CD4-positive, alpha-beta memory T cell (primary cell): ENCODE results near the gene ATG3. TPM values are rescaled to one million over a fixed set of nuclear protein-coding genes. Genes with fewer than 3 reads are reported as not detected.

ENCODE experiments used
- CTCF ChIA-PET: fragments of 350-600 bp; sonication (Branson Sonifier 250); formaldehyde crosslinking; loops from one replicate; lab custom pipeline; 2021; ENCODE audit warnings: inconsistent platforms; ENCODE audit not compliant: partially characterized antibody; lab: Charles Lee
- POLR2A ChIA-PET: fragments of 350-600 bp; sonication (Branson Sonifier 250); formaldehyde crosslinking; loops from one replicate; lab custom pipeline; 2021; ENCODE audit not compliant: partially characterized antibody; lab: Charles Lee
- DNase-seq, 5 donors: peaks; one replicate each; pipeline versions ENCODE4 v3.0.0 to v3.0.0-alpha.2; 2020 to 2022; ENCODE audit warnings: mixed read lengths in 1 of 5
- H3K27ac ChIP-seq: one replicate; pipeline ENCODE4 v1.7.0; 2013; ENCODE audit warnings: low read depth, low read length
- H3K27me3 ChIP-seq: 2 replicates; pipeline ENCODE4 v1.7.0; 2013; ENCODE audit warnings: mild to moderate bottlenecking, low read length, moderate library complexity; ENCODE audit not compliant: insufficient read depth
- H3K36me3 ChIP-seq: 2 replicates; pipeline ENCODE4 v1.7.0; 2013; ENCODE audit warnings: mild to moderate bottlenecking, low read length, moderate library complexity; ENCODE audit not compliant: insufficient read depth
- H3K4me1 ChIP-seq: 2 replicates; pipeline ENCODE4 v1.7.0; 2013; ENCODE audit warnings: mild to moderate bottlenecking, low read length, moderate library complexity; ENCODE audit not compliant: insufficient read depth
- H3K4me3 ChIP-seq, 2 donors: one replicate each; pipeline ENCODE4 v1.7.0; 2013; ENCODE audit warnings: low read length in 2 of 2, mild to moderate bottlenecking in 1 of 2
- H3K9me3 ChIP-seq, 2 donors: one replicate each; pipeline ENCODE4 v1.7.0; 2013; ENCODE audit warnings: low read length in 2 of 2, control low read depth in 1 of 2; ENCODE audit not compliant: control insufficient read depth in 1 of 2
- H3K27ac Mint-ChIP-seq, 7 donors: one replicate each; pipeline ENCODE4 v1.8.0; 2020 to 2021; ENCODE audit warnings: mixed read lengths in 7 of 7, mild to moderate bottlenecking in 6 of 7, inconsistent platforms in 3 of 7, moderate library complexity in 3 of 7
- H3K27me3 Mint-ChIP-seq, 2 donors: one replicate each; pipeline ENCODE4 v1.8.0; 2020 to 2021; ENCODE audit warnings: mixed read lengths in 2 of 2
- H3K36me3 Mint-ChIP-seq, 2 donors: one replicate each; pipeline ENCODE4 v1.8.0; 2020 to 2021; ENCODE audit warnings: mixed read lengths in 2 of 2, inconsistent platforms in 1 of 2, mild to moderate bottlenecking in 1 of 2
- H3K4me1 Mint-ChIP-seq, 4 donors: one replicate each; pipeline ENCODE4 v1.8.0; 2020 to 2021; ENCODE audit warnings: mixed read lengths in 4 of 4, mild to moderate bottlenecking in 1 of 4
- H3K4me3 Mint-ChIP-seq, 8 donors: one replicate each; pipeline ENCODE4 v1.8.0; 2020 to 2021; ENCODE audit warnings: mixed read lengths in 8 of 8, mild to moderate bottlenecking in 7 of 8, moderate library complexity in 6 of 8, inconsistent platforms in 3 of 8
- H3K9me3 Mint-ChIP-seq, 8 donors: one replicate each; pipeline ENCODE4 v1.8.0; 2020 to 2021; ENCODE audit warnings: mixed read lengths in 8 of 8, mild to moderate bottlenecking in 5 of 8, inconsistent platforms in 3 of 8, moderate library complexity in 1 of 8
- intact Hi-C: fragments of 100-400 bp; cut with micrococcal nuclease; formaldehyde crosslinking; loops from one replicate; pipeline ENCODE4 v1.15.1; 2023
- polyA plus RNA-seq, 2 donors: library from polyadenylated mRNA; unstranded; fragments of 300-500 nt; fragmentation: Illumina TruSeq; gene quantifications; one replicate each; pipeline ENCODE4 v1.2.3, GENCODE V29; 2021
- total RNA-seq, 2 experiments: library from RNA; stranded (reverse); gene quantifications; one replicate each; pipeline ENCODE4 v1.2.3, GENCODE V29; 2021

Gene ATG3
- total RNA-seq (10 to 100 TPM; 49.0 to 54.0 TPM), polyA plus RNA-seq (100 to 1,000 TPM in 1 of 2 donors, 10 to 100 TPM in 1; 70.2 to 107 TPM)

DNA sequence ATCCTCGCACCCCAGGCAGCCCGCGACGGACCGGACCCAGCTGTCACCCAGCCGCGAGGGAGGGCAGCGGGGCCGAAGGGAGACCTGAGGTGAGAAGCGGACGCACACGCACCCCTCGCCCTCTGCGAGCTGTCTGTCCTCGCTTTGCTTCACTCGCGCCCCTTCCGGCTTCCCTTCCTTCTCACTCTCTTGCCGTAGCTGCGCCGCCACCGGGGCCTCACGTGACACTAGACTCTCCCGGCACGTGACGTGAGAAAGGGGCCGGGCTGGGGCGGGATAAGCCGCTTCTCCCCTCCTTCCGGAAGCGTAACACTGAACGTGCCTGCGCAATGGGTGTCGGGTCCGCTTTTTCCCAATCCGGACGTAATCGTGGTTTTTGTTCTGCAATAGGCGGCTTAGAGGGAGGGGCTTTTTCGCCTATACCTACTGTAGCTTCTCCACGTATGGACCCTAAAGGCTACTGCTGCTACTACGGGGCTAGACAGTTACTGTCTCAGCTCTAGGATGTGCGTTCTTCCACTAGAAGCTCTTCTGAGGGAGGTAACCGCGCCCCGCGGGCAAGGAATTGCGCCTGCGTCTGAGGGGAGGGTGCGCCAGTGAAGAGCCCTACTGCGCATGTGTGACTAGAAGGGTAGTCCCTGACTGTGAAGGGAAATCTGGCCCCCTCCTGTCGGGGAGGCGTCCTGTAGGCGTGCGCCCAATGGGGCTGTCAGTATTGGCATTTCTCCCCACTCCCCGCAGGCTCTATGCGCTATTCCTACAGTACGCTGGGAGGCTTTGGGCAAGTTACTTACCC, at the start of gene ATG3, which contains the start of gene SLC35A5:
TSS of gene ATG3 (minus strand) at position 229 of the 796 bp plus-strand sequence. CDS start 434 bp downstream, outside the sequence.
TSS of gene SLC35A5 (plus strand) at position 312 of the 796 bp plus-strand sequence. CDS start 1,359 bp downstream, outside the sequence.
- Mint-ChIP-seq H3K4me1 (peaks cover 29 to 59% (median 47%) of the 10 kb centered on the region in 4 donors), H3K27me3 (no peaks in the 10 kb centered on the region), H3K36me3 (peaks cover 26 to 44% of the 10 kb centered on the region in 2 donors), H3K9me3 (peaks cover 0 to 4% (median 0%) of the 10 kb centered on the region in 8 donors), H3K4me3 (peak within 1 kb of the TSS; percentile 96 to 99 (median 98)), H3K27ac (peak within 1 kb of the TSS; percentile 97 to 100 (median 100))
- no peaks in the 10 kb centered on the region for H3K36me3 ChIP-seq
- POLR2A ChIA-PET = interaction anchor here (0.8 to 2.7 kb wide), 27 partner anchors 9 to 1653 kb away, joined by 3 to 13 read pairs (median 4); partner anchors contain the start of genes ABHD10, ATP6V1A, BTLA and CD200
- peaks cover 44% of the 10 kb centered on the region for H3K4me1 ChIP-seq
- no peaks in the 10 kb centered on the region for H3K27me3 ChIP-seq
- peak within 1 kb of the TSS; percentile 99 for H3K27ac ChIP-seq
- DNase-seq = peak; percentile 99 to 100 (median 99)
- intact Hi-C loops = loop anchor here (1.0 to 10.0 kb wide), 11 partner anchors 63 to 1490 kb away; partner anchors contain the start of genes ABHD10, BTLA, CD200R1 and GCSAM
- H3K9me3 ChIP-seq = no peaks in the 10 kb centered on the region
- H3K4me3 ChIP-seq = peak within 1 kb of the TSS; percentile 81 to 92
- CTCF ChIA-PET = interaction anchor here (0.7 to 1.5 kb wide), 6 partner anchors 9 to 453 kb away, joined by 3 to 4 read pairs (median 3); no protein-coding TSS in a partner anchor

DNA sequence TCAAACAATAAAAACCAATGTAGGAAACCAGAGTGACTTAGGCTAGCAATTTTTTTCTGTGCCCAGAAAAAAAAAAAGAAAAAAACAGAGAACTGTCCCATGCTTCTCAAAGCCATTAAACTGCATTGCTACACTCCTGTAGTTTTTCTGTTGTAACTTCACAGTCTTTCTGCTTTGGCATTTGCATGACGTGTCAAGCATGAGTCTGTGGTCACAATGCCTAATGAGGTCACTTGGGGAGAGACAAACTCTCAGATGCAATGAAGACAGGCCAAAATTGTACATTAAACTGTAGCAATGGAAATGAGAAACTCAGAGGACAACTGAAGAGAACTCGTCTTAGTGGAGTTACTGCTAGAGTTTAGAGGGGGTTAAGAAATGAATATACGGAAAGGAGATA, 48.4 kb upstream of the ATG3 start:
- DNase-seq = no peak
- Histone ChIP-seq H3K27ac (no peak overlapping the region), H3K9me3 (no peaks in the 10 kb centered on the region), H3K27me3 (no peaks in the 10 kb centered on the region), H3K4me3 (no peak overlapping the region), H3K4me1 (no peaks in the 10 kb centered on the region), H3K36me3 (no peaks in the 10 kb centered on the region)
- intact Hi-C loops = no loop called here
- Mint-ChIP-seq H3K36me3 (no peaks in the 10 kb centered on the region), H3K9me3 (no peaks in the 10 kb centered on the region), H3K4me3 (no peak overlapping the region), H3K27ac (no peak overlapping the region), H3K27me3 (peaks cover 4 to 5% of the 10 kb centered on the region in 2 donors), H3K4me1 (no peaks in the 10 kb centered on the region)
- POLR2A ChIA-PET = no interaction called here
- CTCF ChIA-PET = no interaction called here

DNA sequence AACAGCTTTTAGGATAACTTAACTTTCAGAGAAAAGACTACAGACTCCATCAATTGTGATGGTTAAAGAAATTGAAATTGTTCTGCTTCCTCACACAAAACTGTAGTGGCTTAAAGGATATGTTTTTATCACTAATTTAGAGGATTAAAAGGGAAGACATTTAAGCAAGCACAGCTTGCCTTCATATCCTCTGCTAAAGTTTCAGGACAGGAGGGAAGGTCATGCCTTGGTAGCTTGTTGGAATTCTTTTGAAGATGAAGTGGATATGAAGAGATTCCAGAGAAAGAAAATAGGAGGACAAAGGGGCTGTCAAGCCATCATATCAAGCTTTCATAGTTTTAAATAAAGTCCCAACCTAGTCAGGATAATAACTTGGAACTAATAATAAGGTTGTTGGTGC, 46.1 kb upstream of the ATG3 start:
- H3K27ac Mint-ChIP-seq = no peak overlapping the region
- no peaks in the 10 kb centered on the region for H3K9me3 ChIP-seq
- POLR2A ChIA-PET = no interaction called here
- peaks cover 3 to 4% of the 10 kb centered on the region in 2 donors for H3K27me3 Mint-ChIP-seq
- no peak overlapping the region for H3K27ac ChIP-seq
- DNase-seq = no peak
- CTCF ChIA-PET = no interaction called here
- no peaks in the 10 kb centered on the region for H3K27me3 ChIP-seq
- intact Hi-C loops = no loop called here
- no peaks in the 10 kb centered on the region for H3K36me3 ChIP-seq
- H3K4me3 ChIP-seq = no peak overlapping the region
- no peaks in the 10 kb centered on the region for H3K9me3 Mint-ChIP-seq
- no peaks in the 10 kb centered on the region for H3K4me1 ChIP-seq
- H3K36me3 Mint-ChIP-seq = no peaks in the 10 kb centered on the region
- no peak overlapping the region for H3K4me3 Mint-ChIP-seq
- peaks cover 0 to 3% (median 0%) of the 10 kb centered on the region in 4 donors for H3K4me1 Mint-ChIP-seq

DNA sequence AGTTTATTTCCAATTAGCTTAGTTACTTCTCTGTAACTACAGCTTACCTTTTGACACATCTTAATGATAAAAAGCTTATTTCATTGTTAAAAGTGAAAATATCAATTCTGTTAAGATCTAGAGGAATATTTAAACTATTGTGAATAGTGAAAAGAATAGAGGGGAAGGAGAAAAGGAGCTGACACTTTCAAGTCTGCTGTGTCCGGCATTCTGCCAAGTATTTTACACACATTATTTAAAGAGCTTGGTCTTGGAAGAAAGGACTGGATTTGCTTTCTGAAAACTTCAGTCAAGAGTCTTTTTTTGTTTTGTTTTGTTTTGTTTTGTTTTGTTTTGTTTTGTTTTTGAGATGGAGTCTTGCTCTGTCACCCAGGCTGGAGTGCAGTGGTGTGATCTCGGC, 44.3 kb upstream of the ATG3 start:
- H3K36me3 ChIP-seq = no peaks in the 10 kb centered on the region
- Mint-ChIP-seq H3K27me3 (peaks cover 3 to 4% of the 10 kb centered on the region in 2 donors), H3K9me3 (no peaks in the 10 kb centered on the region), H3K4me3 (no peak overlapping the region), H3K36me3 (no peaks in the 10 kb centered on the region), H3K27ac (no peak overlapping the region), H3K4me1 (peaks cover 0 to 3% (median 0%) of the 10 kb centered on the region in 4 donors)
- H3K4me3 ChIP-seq = no peak overlapping the region
- DNase-seq = no peak
- ChIA-PET POLR2A (no interaction called here), CTCF (interaction anchor here (1.3 kb wide), 1 partner anchor 11 kb away, joined by 3 read pairs; no protein-coding TSS in a partner anchor)
- H3K4me1 ChIP-seq = no peaks in the 10 kb centered on the region
- intact Hi-C loops = no loop called here
- no peak overlapping the region for H3K27ac ChIP-seq
- H3K9me3 ChIP-seq = no peaks in the 10 kb centered on the region
- no peaks in the 10 kb centered on the region for H3K27me3 ChIP-seq

DNA sequence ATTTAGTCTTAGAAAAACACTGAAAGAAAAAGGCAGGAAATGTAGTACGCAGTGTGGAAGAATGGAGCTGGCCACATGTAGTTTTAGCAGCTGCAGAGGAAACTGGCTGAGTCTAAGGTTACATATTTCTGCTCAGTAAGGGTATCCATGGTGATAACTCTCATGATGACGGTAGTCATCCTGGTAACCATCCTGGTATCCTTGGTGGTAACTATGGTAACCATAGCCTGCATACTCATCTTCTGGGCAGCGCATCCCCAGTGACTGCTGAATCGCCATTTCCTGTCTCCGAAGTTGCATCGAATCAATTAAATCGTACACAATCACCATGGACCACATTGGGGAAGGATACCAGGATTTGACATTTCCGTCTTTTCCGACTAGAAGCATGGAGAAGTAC, 43.5 kb upstream of the ATG3 start:
- Mint-ChIP-seq H3K4me3 (no peak overlapping the region), H3K27me3 (peaks cover 2 to 4% of the 10 kb centered on the region in 2 donors), H3K27ac (no peak overlapping the region), H3K4me1 (peaks cover 0 to 3% (median 0%) of the 10 kb centered on the region in 4 donors), H3K9me3 (no peaks in the 10 kb centered on the region), H3K36me3 (no peaks in the 10 kb centered on the region)
- Histone ChIP-seq H3K27me3 (no peaks in the 10 kb centered on the region), H3K9me3 (no peaks in the 10 kb centered on the region), H3K4me1 (no peaks in the 10 kb centered on the region), H3K27ac (no peak overlapping the region), H3K4me3 (no peak overlapping the region), H3K36me3 (no peaks in the 10 kb centered on the region)
- intact Hi-C loops = no loop called here
- POLR2A ChIA-PET = no interaction called here
- DNase-seq = no peak
- CTCF ChIA-PET = no interaction called here

DNA sequence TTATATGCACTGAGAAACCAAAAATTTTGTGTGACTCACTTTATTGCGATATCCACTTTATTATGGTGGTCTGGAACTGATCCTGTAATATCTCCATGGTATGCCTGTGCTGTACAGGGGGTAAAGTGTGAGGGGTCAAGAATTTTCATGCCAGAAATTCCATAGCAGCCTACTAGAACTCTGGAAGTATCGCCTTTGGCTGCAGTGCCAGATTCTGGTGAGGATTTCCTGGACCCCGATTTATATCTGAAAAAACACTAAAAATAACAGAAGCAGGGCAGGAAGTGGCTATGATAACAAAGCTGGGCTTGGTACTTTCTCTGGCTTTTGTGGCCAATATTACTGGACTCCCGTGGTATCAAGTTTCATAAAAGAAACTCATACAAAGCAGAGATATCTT, 42.8 kb upstream of the ATG3 start:
- intact Hi-C loops = no loop called here
- no peak overlapping the region for H3K27ac ChIP-seq
- ChIA-PET POLR2A (no interaction called here), CTCF (interaction anchor here (1.0 kb wide), 1 partner anchor 8 kb away, joined by 3 read pairs; no protein-coding TSS in a partner anchor)
- H3K4me1 ChIP-seq = no peaks in the 10 kb centered on the region
- H3K27me3 ChIP-seq = no peaks in the 10 kb centered on the region
- H3K4me1 Mint-ChIP-seq = peaks cover 0 to 3% (median 0%) of the 10 kb centered on the region in 4 donors
- no peaks in the 10 kb centered on the region for H3K9me3 ChIP-seq
- no peaks in the 10 kb centered on the region for H3K36me3 ChIP-seq
- no peak for DNase-seq
- H3K36me3 Mint-ChIP-seq = no peaks in the 10 kb centered on the region
- peaks cover 0 to 4% of the 10 kb centered on the region in 2 donors for H3K27me3 Mint-ChIP-seq
- no peak overlapping the region for H3K4me3 ChIP-seq
- no peak overlapping the region for H3K4me3 Mint-ChIP-seq
- no peak overlapping the region for H3K27ac Mint-ChIP-seq
- H3K9me3 Mint-ChIP-seq = no peaks in the 10 kb centered on the region

DNA sequence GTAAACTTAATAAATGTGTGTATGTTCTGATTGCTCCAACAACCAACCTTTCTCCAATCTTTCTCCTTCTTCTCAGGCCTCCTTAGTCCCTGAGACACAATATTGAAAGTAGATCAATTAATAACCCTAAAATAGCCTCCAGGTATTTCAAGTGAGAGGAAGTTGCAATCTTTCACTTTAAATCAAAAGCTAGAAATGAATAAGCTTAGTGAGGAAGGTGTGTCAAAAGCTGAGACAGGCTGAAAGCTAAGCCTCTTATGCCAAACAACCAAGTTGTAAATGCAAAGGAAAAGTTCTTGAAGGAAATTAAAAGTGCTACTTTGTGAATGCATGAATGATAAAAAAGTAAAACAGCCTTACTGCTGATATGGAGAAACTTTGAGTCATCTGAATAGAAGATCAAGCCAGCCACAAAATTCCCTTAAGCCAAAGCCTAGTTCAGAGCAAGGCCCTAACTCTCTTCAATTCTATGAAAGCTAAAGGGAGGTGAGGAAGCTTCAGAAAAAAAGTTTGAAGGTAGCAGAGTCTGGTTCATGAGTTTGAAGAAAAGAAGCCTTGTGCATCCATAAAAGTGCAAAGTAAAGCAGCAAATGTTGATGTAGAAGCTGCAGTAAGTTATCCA, 40.6 kb upstream of the ATG3 start:
- no peak overlapping the region for H3K27ac ChIP-seq
- no peaks in the 10 kb centered on the region for H3K4me1 ChIP-seq
- peaks cover 0 to 3% (median 0%) of the 10 kb centered on the region in 4 donors for H3K4me1 Mint-ChIP-seq
- no peak overlapping the region for H3K4me3 Mint-ChIP-seq
- POLR2A ChIA-PET = no interaction called here
- H3K36me3 ChIP-seq = no peaks in the 10 kb centered on the region
- no peaks in the 10 kb centered on the region for H3K27me3 ChIP-seq
- no peaks in the 10 kb centered on the region for H3K9me3 Mint-ChIP-seq
- DNase-seq = no peak
- intact Hi-C loops = no loop called here
- peaks cover 0 to 1% of the 10 kb centered on the region in 2 donors for H3K27me3 Mint-ChIP-seq
- no peaks in the 10 kb centered on the region for H3K9me3 ChIP-seq
- H3K27ac Mint-ChIP-seq = peak overlapping the region in 1 of 7 donors; percentile 55
- no peak overlapping the region for H3K4me3 ChIP-seq
- H3K36me3 Mint-ChIP-seq = peaks cover 2 to 12% of the 10 kb centered on the region in 2 donors
- CTCF ChIA-PET = interaction anchor here (2.4 kb wide), 1 partner anchor 20 kb away, joined by 6 read pairs; no protein-coding TSS in a partner anchor
